OCI-M2 (cell line): ENCODE results near the gene EFNA4.

Experiments used
- DNase-seq: peaks from one replicate; lab custom pipeline; 2025; ENCODE audit not compliant: unreplicated experiment; lab: John Stamatoyannopoulos, UW

Gene EFNA4

GRCh38 chr1:155072531-155073289 lies 9.2 kb downstream of the EFNA4 start:
- DNase-seq, result no peak

- DNase-seq, result no peak
Measured at GRCh38 chr1:155073377-155074242, 10.1 kb downstream of the EFNA4 start.

GRCh38 chr1:155075535-155075934 lies 12.0 kb downstream of the EFNA4 start:
- no peak for DNase-seq

GRCh38 chr1:155076371-155076770 lies 12.8 kb downstream of the EFNA4 start:
- DNase-seq, result no peak

- DNase-seq, result no peak
Measured at GRCh38 chr1:155077346-155077745, 13.8 kb downstream of the EFNA4 start.

- DNase-seq, result no peak
Measured at GRCh38 chr1:155077758-155078445, 14.4 kb downstream of the EFNA4 start.

GRCh38 chr1:155078469-155079209 lies 15.1 kb downstream of the EFNA4 start, which contains the start of gene EFNA3:
Gene EFNA3 (plus strand): TSS chr1:155078837. CDS start chr1:155078942, 105 bp downstream.
- no peak for DNase-seq

- DNase-seq, result no peak
Measured at GRCh38 chr1:155079210-155079486, 15.6 kb downstream of the EFNA4 start.

- no peak for DNase-seq
Measured at GRCh38 chr1:155079487-155080311, 16.2 kb downstream of the EFNA4 start.

GRCh38 chr1:155080312-155081228 lies 17.0 kb downstream of the EFNA4 start:
- peak; percentile 47 for DNase-seq

GRCh38 chr1:155081472-155082300 lies 18.1 kb downstream of the EFNA4 start:
- no peak for DNase-seq

- no peak for DNase-seq
Measured at GRCh38 chr1:155082301-155083051, 18.9 kb downstream of the EFNA4 start.

GRCh38 chr1:155083052-155083541 lies 19.6 kb downstream of the EFNA4 start:
- DNase-seq, result no peak

- DNase-seq, result no peak
Measured at GRCh38 chr1:155083865-155084721, 20.6 kb downstream of the EFNA4 start.

- peak; percentile 76 for DNase-seq
Measured at GRCh38 chr1:155084722-155085503, 21.4 kb downstream of the EFNA4 start.
